ENCODE results near the gene NDUFAF8. TPM values are rescaled to one million over a fixed set of nuclear protein-coding genes. Genes with fewer than 3 reads are reported as not detected.

Gene NDUFAF8
- total RNA-seq, 2 experiments from 2014 or later, result 129 to 165 TPM

- H3K4me3 ChIP-seq (ENCODE audit: low read depth, low read length, poor library complexity, severe bottlenecking), result no peak overlapping the region
- no peaks in the 10 kb centered on the region for H3K9me2 ChIP-seq (ENCODE audit: insufficient read depth, low read length)
- peaks cover 25% of the 10 kb centered on the region for H3K79me2 ChIP-seq (ENCODE audit: insufficient read depth, low read depth, low read length)
- peaks cover 22% of the 10 kb centered on the region for H3K36me3 ChIP-seq (ENCODE audit: insufficient read depth, low read length)
- ChIA-PET POLR2A (no interaction called here), CTCF (ENCODE audit: unreplicated experiment) (no interaction called here)
- no peak overlapping the region for H3K27ac ChIP-seq (ENCODE audit: low read depth, low read length, poor library complexity, severe bottlenecking)
- no peaks in the 10 kb centered on the region for H3K9me3 ChIP-seq (ENCODE audit: low read length)
- no peak for DNase-seq (ENCODE audit: low spot score)
- 0 out of 2 replicates have a peak, but pooled peaks cover 3% of the 10 kb centered on the region for H4K20me1 ChIP-seq (ENCODE audit: insufficient read depth, low read length)
- no peak overlapping the region for H2AFZ ChIP-seq (ENCODE audit: low read length)
- peaks cover 16% of the 10 kb centered on the region for H3K4me1 ChIP-seq (ENCODE audit: insufficient read depth, low read length, poor library complexity, severe bottlenecking)
- intact Hi-C loops (cut with micrococcal nuclease; ENCODE audit: unreplicated experiment), result no loop called here
- H3K4me2 ChIP-seq (ENCODE audit: low read length), result no peak overlapping the region
- BruUV-seq (replicated peaks), result no TSS peak
- TF ChIP-seq, protein P1, sequence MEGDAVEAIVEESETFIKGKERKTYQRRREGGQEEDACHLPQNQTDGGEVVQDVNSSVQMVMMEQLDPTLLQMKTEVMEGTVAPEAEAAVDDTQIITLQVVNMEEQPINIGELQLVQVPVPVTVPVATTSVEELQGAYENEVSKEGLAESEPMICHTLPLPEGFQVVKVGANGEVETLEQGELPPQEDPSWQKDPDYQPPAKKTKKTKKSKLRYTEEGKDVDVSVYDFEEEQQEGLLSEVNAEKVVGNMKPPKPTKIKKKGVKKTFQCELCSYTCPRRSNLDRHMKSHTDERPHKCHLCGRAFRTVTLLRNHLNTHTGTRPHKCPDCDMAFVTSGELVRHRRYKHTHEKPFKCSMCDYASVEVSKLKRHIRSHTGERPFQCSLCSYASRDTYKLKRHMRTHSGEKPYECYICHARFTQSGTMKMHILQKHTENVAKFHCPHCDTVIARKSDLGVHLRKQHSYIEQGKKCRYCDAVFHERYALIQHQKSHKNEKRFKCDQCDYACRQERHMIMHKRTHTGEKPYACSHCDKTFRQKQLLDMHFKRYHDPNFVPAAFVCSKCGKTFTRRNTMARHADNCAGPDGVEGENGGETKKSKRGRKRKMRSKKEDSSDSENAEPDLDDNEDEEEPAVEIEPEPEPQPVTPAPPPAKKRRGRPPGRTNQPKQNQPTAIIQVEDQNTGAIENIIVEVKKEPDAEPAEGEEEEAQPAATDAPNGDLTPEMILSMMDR (conservative IDR thresholded peaks at IDR 0.05; ENCODE audit: low read length), result no peak
- TF ChIP-seq EZH2phosphoT487 (IDR thresholded peaks at IDR 0.05; ENCODE audit: borderline replicate concordance, low read depth, low read length), result no peak
Observed at GRCh38 chr17:81290230-81290629, 51.1 kb downstream of the NDUFAF8 start.

Other genes with a start within 250 kb of the NDUFAF8 start
- gene CHMP6, start 247.5 kb upstream of the NDUFAF8 start, total RNA-seq (2014; rRNA removed; shearing (Covaris generic)), result 7.9 and 10.8 TPM in 2 replicates
- gene CHMP6, start 247.5 kb upstream of the NDUFAF8 start, total RNA-seq (2022), result 23.6 and 23.8 TPM in 2 replicates
- 1.3 and 2.1 TPM in 2 replicates for gene BAIAP2, start 204.2 kb upstream of the NDUFAF8 start, total RNA-seq (2014; rRNA removed; shearing (Covaris generic))
- 2.1 and 2.3 TPM in 2 replicates for gene BAIAP2, start 204.2 kb upstream of the NDUFAF8 start, total RNA-seq (2022)
- not detected in 2 replicates for gene PVALEF, start 73.8 kb upstream of the NDUFAF8 start, total RNA-seq (2014; rRNA removed; shearing (Covaris generic))
- gene PVALEF, start 73.8 kb upstream of the NDUFAF8 start, total RNA-seq (2022), result not detected in 2 replicates
- gene AATK, start 73.1 kb upstream of the NDUFAF8 start, total RNA-seq (2014; rRNA removed; shearing (Covaris generic)), result 0.03 TPM in 1 of 2 replicates, not detected in the other
- gene AATK, start 73.1 kb upstream of the NDUFAF8 start, total RNA-seq (2022), result not detected in 2 replicates
- 32.9 and 35.0 TPM in 2 replicates for gene CEP131, start 16.4 kb upstream of the NDUFAF8 start, total RNA-seq (2014; rRNA removed; shearing (Covaris generic))
- 36.0 and 38.6 TPM in 2 replicates for gene CEP131, start 16.4 kb upstream of the NDUFAF8 start, total RNA-seq (2022)
- 29.7 and 46.4 TPM in 2 replicates for gene TEPSIN, start 263 bp upstream of the NDUFAF8 start, total RNA-seq (2014; rRNA removed; shearing (Covaris generic))
- 75.3 and 78.9 TPM in 2 replicates for gene TEPSIN, start 263 bp upstream of the NDUFAF8 start, total RNA-seq (2022)
- gene SLC38A10, start 56.0 kb downstream of the NDUFAF8 start, total RNA-seq (2014; rRNA removed; shearing (Covaris generic)), result 50.5 and 56.0 TPM in 2 replicates
- 147 and 150 TPM in 2 replicates for gene SLC38A10, start 56.0 kb downstream of the NDUFAF8 start, total RNA-seq (2022)
- gene BAHCC1, start 156.1 kb downstream of the NDUFAF8 start, total RNA-seq (2014; rRNA removed; shearing (Covaris generic)), result 1.4 and 5.2 TPM in 2 replicates
- gene BAHCC1, start 156.1 kb downstream of the NDUFAF8 start, total RNA-seq (2022), result 5.5 and 5.7 TPM in 2 replicates